ENCODE results near the gene MSL3.

- TF ChIP-seq CTCF (optimal IDR thresholded peaks at IDR 0.05 in 1 of 3, IDR thresholded peaks at IDR 0.05 in 1 of 3, conservative IDR thresholded peaks at IDR 0.05 in 1 of 3; ENCODE audit: extremely low read depth in 1 of 3, insufficient read depth in 2 of 3, low read length in 3 of 3) (no peak), EZH2 (IDR thresholded peaks at IDR 0.05; ENCODE audit: low read length) (no peak)
Observed at GRCh38 chrX:11733614-11734013, 24.4 kb upstream of the MSL3 start.

Data from keratinocyte (primary cell).